Glomerular endothelial cell (primary cell): ENCODE measurements around the gene TMEM59L. TPM values are rescaled to one million over a fixed set of nuclear protein-coding genes. Genes with fewer than 3 reads are reported as not detected.

Experiments
- DNase-seq: peaks from one replicate; pipeline ENCODE4 v3.0.0-alpha.2; 2011; ENCODE audit warnings: low read depth, low spot score; ENCODE audit errors: extremely low read depth
- total RNA-seq: library from RNA; depleted of rRNA; stranded (reverse); fragments of >200 nt; gene quantifications from 2 replicates; pipeline ENCODE4 v1.2.3, GENCODE V29; 2015

Gene TMEM59L
- total RNA-seq, 1 donor from 2014 or later = 1.6 TPM

GRCh38 chr19:18670312-18670711 lies 57.6 kb downstream of the TMEM59L start:
- no peak for DNase-seq

Other genes with a start within 250 kb of the TMEM59L start
- 429 and 528 TPM in 2 replicates for gene GDF15, start 226.7 kb upstream of the TMEM59L start, total RNA-seq
- not detected in 2 replicates for gene LRRC25, start 215.2 kb upstream of the TMEM59L start, total RNA-seq
- 180 and 184 TPM in 2 replicates for gene SSBP4, start 193.5 kb upstream of the TMEM59L start, total RNA-seq
- gene ISYNA1, start 174.7 kb upstream of the TMEM59L start, total RNA-seq = 50.9 and 57.2 TPM in 2 replicates
- gene ELL, start 90.8 kb upstream of the TMEM59L start, total RNA-seq = 13.6 and 18.3 TPM in 2 replicates
- 297 and 321 TPM in 2 replicates for gene FKBP8, start 69.3 kb upstream of the TMEM59L start, total RNA-seq
- gene KXD1, start 55.0 kb upstream of the TMEM59L start, total RNA-seq = 143 and 155 TPM in 2 replicates
- gene UBA52, start 41.0 kb upstream of the TMEM59L start, total RNA-seq = 730 and 991 TPM in 2 replicates
- gene REX1BD, start 24.1 kb upstream of the TMEM59L start, total RNA-seq = 141 and 212 TPM in 2 replicates
- gene CRLF1, start 6.1 kb upstream of the TMEM59L start, total RNA-seq = 1.8 TPM in 1 of 2 replicates, not detected in the other
- 4.3 and 4.4 TPM in 2 replicates for gene KLHL26, start 24.2 kb downstream of the TMEM59L start, total RNA-seq
- gene CRTC1, start 70.8 kb downstream of the TMEM59L start, total RNA-seq = 2.8 and 4.7 TPM in 2 replicates
- not detected in 2 replicates for gene COMP, start 178.4 kb downstream of the TMEM59L start, total RNA-seq
- 65.9 and 90.6 TPM in 2 replicates for gene UPF1, start 219.1 kb downstream of the TMEM59L start, total RNA-seq